ENCODE measurements around the gene SLC30A2.
A peak's percentile ranks its signal among the peaks of the same experiment; 100 is the strongest.

Gene SLC30A2

GRCh38 chr1:26037904-26038303 lies 8.0 kb downstream of the SLC30A2 start:
- DNase-seq = no peak

- DNase-seq = no peak
Measured at GRCh38 chr1:26036756-26037281, 9.1 kb downstream of the SLC30A2 start.

DNA sequence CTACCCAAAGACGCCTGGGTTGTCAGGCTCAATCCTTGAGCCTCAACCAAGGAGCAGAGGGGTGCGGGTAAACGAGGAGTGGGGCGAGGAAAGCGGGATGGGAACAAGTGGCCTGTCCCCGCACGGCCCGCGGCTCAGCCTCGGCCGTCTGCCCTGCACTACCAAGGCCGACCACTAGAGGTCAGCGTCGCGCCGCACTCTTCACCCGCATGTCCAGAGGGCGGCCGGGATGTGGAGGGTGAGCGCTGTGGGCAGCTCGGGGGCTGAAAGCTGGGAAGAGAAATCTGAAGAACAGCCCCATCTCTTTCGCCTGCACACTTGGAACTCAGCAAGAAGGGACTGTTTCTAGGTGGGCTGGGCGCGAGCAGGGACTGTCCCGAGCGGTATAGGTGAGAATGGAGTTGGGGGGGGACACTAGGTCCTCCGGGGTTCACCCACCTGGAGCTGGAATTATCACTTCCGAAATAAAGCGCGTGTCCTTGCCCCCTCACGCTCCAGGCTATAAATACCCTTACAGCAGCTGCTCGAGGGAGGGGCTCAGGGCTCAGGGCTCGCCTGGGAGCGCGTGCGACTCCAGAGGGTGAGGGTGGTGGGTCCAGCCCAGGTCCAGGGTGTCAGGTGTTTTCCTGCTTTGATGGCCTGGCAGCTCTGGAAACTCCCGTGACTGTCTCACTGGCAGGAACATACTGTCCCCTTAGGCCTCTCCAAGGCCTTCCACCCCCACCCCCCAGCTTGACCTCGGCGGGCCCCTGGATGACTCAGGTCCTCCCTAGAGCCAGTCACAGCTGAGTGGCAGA lies 9.8 kb downstream of the SLC30A2 start:
- peak; percentile 79 for DNase-seq

DNA sequence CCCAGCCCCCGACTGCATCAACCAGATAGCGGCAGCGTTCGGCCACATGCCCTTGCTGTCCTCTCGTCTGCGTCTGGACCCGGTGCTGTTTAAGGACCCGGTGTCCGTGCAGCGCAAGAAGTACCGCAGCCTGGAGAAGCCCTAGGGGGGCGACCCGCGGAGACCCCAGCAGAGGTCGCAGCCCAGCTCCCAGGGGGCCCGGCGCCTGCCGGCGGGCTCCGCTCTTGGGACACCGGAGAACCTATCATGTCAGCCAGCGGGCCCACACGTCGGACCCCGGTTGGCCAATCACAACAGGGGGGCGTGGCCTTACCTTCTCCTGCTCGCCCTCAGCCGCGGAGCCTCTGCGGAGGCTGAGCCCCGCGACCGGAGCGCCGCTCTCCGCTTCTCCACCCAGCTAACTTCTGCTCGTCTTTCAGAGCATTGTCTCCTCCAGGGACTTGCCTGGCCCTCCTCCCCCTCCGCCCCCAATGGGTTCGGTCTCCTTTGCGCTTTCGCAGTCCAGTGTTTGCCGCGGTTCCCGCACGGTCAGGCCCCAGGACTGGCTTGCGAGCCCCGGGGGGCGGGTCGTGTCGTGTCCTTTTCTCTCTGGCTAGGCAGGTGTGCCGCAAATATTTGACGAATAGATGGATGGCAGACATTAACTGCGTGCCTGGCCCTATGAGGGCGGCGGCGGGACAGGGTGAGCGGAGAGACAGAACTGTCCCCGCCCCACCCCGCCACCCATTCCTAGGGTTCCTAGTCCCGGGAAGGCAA lies 10.5 kb downstream of the SLC30A2 start:
- peak; percentile 89 for DNase-seq

DNA sequence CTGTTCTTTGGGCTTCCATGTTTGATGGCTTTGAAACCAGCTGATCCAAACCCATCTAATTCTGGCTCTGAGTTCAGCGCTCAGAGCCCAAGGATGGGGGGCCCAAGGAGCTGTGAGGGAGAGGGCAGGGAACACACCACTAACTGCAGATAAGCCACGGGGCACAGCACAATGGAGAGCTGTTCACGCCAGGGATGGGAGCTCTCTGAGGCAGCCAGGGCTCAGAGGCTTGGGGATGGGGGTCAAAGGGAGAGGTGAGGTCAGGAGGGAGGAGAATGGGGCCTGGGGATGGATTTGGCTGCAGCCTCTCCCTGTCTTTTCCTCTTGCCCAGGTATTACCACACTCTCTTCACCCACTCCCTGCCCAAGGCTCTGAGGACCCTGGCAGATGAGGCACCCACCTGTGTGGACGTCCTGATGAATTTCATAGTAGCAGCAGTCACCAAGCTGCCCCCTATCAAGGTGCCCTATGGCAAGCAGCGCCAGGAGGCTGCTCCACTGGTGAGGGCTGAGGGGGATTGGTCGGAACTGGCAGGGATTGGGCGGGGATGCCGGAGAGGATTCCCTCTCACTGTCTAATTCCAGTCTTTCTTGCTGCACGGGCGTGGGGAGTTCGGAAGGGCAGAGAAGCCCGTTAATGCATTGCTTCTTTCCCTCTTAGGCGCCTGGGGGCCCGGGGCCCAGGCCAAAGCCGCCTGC lies 11.3 kb downstream of the SLC30A2 start:
- DNase-seq = peak; percentile 6

DNA sequence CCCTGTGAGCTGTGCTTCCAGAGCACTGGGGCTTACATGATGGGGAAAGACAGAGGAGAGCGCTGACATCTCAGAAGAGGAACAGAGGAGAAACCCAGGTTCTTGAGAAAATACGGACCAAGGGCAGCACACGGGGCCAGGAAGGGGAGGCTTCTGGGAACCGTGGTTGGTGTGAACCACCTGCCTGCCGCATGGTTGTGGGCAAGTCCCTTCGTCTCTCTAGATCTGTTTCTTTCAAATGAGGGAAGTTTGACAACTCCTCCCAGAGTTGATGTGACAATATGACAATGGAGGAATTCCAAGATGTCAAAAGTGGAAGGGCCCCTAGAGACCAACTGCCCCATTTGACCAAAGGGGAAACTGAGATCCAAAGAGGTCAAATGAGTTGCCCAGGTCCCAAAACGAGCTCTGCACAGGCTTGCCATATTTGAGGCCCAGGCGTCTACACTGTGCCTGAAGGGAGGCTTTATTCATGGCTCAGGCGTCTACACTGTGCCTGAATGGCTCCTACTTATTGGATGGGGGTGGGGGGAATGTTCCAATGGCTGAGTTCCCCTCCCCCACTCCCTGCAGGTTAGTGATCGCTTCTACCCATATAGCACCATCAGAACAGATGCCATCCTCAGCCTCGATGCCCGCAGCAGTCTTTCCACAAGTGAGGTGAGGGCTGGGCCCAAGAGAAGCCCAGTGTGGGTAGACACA lies 13.1 kb downstream of the SLC30A2 start:
- DNase-seq = no peak

DNA sequence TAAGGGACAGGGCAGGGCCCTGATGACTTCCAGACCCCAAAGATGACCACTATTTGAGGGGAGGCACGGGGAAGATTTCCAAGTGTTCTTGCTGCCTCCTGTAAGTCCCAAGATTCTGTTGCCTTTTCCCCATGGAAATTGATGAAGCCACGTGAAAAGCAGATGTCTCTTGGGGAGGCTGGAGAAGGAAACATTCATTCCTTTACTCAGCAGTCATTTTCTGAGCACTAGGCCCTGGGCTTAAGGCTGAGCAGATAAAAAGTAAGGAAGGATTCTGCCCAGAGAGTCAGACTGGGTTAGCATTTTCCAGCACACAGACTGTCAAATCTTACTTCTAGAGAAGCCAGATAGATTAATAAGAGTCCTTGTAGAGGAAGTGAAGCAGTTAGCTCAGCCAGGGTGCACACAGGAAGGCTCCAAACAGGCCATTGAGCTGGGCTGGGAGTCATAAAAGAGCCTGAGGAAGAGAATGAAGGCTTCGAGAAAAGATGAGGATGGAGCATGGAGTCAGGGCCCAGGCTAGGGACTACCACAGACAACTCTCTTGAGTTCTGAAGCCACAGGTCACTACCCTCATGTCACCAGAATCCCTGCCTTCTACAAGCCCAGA lies 14.2 kb downstream of the SLC30A2 start:
- no peak for DNase-seq

- DNase-seq = no peak
Measured at GRCh38 chr1:26031196-26031595, 14.7 kb downstream of the SLC30A2 start.

DNA sequence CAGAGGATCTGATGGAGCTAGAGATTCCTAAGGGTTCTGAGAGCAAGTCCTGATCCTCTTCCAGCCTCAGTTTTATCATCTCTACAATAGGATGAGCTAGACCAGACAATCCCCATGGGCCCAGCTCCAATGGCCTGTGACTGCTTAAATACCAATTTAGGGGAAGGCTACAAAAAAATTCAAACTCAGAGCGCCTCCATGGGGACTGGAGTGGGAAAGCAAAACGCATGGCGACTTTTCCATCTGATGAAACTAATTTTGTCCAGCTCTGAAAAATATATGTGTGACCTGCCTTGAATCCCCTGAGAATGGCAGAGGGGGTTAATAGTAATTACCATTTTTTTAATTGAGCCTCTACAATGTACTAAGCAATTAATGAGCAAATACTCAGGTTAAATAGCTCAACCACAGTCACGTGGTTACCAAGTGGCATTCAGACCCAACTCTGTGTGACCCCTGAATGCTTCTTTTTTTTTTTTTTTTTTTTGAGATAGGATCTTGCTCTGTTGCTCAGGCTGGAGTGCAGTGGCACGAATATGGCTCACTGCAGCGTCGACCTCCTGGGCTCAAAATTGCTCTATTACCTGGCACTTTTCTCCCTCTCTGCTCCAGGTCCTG lies 15.9 kb downstream of the SLC30A2 start:
- DNase-seq = no peak

DNA sequence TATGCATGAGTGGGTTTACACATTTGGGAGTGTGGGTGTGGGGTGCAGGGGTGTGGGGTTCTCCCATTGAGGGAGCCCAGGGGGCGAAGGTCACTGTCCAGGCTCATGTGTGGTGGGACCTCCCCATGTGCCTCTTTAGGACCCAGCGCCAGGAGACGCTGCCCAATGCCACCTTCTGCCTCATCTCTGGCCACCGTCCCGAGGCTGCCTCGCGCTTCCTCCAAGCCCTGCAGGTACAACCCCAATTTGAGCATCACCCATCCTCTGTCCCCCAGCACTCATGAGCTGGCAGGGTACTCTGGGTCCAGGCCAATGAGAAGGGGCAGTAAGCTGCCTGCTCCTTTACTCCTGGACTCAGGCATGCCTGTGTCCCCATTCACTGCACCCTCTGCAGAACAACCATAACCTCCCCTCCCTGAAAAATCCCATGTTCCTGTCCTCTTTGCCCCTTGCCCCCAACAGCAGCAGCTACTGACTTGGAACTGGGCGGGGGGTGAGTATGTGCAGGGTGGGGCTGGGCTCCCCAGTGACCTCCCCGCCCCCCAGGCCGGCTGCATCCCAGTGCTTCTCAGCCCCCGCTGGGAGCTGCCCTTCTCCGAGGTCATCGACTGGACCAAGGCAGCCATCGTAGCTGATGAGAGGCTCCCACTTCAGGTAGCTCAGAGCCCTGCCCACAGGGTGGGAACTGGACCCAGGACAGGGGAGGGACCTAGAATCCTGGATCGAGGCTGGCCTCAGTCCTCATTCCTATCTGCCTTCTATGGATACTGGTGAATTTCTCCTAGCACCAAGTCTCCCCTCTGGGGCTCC lies 16.7 kb downstream of the SLC30A2 start:
- no peak for DNase-seq

- no peak for DNase-seq
Measured at GRCh38 chr1:26028490-26028980, 17.4 kb downstream of the SLC30A2 start.

- no peak for DNase-seq
Measured at GRCh38 chr1:26027716-26028489, 18.0 kb downstream of the SLC30A2 start.

DNA sequence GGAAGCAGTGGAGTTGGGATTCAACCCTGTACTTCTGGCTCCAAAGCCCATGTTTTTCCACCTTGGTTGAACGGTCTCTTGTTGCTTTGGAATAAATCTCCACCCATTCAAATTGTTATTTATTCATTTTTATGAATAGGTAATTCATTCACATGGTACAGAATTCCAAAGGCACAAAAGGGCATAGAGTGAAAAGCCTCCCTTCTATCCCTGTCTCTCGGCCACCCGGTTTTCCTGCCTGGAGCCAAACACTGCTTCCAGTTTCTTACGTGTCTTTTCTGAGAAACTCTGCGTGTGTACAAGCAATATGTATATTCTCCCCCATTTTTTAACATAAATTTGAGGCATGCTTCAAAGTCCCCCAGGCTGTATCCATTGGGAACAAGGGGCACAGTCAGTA lies 20.4 kb downstream of the SLC30A2 start:
- DNase-seq = no peak

GRCh38 chr1:26025060-26025459 lies 20.9 kb downstream of the SLC30A2 start:
- DNase-seq = no peak

- DNase-seq = no peak
Measured at GRCh38 chr1:26023826-26024225, 22.1 kb downstream of the SLC30A2 start.

DNA sequence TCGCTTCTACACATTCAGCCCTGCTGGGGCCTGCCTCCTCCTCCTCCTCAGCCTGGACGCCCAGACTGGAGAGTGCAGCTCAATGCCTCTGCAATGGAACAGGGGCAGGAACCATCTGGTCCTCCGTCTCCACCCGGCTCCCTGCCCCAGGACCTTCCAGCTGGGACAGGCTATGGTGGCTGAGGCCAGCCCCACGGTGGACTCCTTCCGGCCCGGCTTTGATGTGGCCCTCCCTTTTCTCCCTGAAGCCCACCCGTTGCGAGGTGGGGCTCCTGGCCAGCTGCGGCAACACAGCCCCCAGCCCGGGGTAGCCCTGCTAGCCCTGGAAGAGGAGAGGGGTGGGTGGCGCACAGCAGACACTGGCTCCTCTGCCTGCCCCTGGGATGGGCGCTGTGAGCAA lies 22.9 kb downstream of the SLC30A2 start:
- no peak for DNase-seq

- DNase-seq = no peak
Measured at GRCh38 chr1:26022404-26022779, 23.5 kb downstream of the SLC30A2 start.

DNA sequence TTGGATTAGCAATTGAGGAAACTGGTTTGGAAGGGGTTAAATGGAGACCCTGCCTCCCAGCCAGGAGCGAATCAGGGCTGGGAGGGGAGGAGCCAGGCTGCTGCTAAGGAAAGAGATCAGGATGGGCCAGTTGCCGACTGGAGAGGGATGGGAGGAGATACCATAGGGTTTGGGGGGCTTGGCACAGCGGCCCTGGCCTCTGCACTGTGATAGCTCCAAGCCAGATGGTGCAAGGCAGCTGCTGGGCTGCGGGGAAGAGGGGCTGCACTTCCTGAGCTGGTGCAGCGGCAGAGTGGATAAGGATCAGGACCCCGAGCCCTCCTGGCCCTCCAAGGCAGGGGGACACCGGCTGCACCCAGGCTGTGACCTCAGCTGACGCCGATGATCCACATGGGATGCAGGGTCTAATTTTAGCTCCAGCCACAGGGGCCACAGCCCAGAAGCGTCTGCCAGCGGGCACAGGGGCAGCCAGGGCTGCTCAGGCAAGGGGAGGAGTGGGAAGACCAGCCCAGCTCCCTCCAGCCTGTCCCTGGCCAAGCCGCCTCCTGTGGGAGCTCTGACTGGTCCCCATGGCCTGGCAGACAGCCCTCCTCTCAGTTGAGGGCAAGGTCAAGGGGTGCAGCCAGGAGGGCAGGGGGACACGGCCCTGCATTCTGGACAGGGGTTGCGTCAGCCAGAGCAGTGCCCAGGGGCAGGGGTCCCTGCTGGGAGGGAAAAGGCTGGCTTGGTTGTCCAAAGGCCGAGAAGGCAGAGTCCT lies 24.1 kb downstream of the SLC30A2 start, which contains the start of gene EXTL1:
EXTL1 (plus strand) TSS at position 129 of the 757 bp plus-strand sequence. CDS start 872 bp downstream, outside the sequence.
- DNase-seq = no peak

Data from stimulated activated CD4-positive, alpha-beta T cell treated with anti-CD3 and anti-CD28 coated beads, Interleukin-12 subunit alpha, Interleukin-12 subunit beta, amount 100 ng/mL, for 4 hours (primary cell).